PC-3 (cell line): ENCODE data around the gene CCDC34. TPM values are rescaled to one million over a fixed set of nuclear protein-coding genes. Genes with fewer than 3 reads are reported as not detected.
"Not testable (repeated sequence)": the region's sequence is repeated elsewhere in the genome, so short reads cannot be mapped to it uniquely, and the experiment has no call there.

Source experiments
- ATAC-seq: fragments of 200-7000 bp; cut with Tn5 transposase; 2 replicates; pipeline ENCODE4 v1.9.1; 2020; ENCODE audit warnings: mild to moderate bottlenecking, moderate library complexity
- BruUV-seq: library from RNA; stranded (reverse); fragments of 400-500 nt; replicated peaks from 2 replicates; lab custom pipeline; 2021; lab: Mats Ljungman, UMichigan
- CTCF ChIA-PET: fragments of 300-600 bp; sonication (Branson Sonifier 250); formaldehyde crosslinking; loops from one replicate; lab custom pipeline; 2022; ENCODE audit warnings: antibody characterized with exemption; lab: Charles Lee
- POLR2A ChIA-PET: fragments of 300-600 bp; sonication (Branson Sonifier 250); formaldehyde crosslinking; loops from one replicate; lab custom pipeline; 2022; ENCODE audit warnings: antibody characterized with exemption; ENCODE audit not compliant: unreplicated experiment; lab: Charles Lee
- DNase-seq: peaks from one replicate; pipeline ENCODE4 v3.0.0-alpha.2; 2015
- H2AFZ ChIP-seq: fragments of 300-600 bp; sonication (generic); 2 replicates; pipeline ENCODE4 v1.6.0; 2016; ENCODE audit warnings: antibody characterized with exemption, low read length
- H3F3A ChIP-seq: fragments of 300-600 bp; sonication (generic); one replicate; pipeline ENCODE4 v1.6.0; 2017; ENCODE audit warnings: antibody characterized with exemption, low read length, control low read depth, mild to moderate bottlenecking; ENCODE audit not compliant: unreplicated experiment
- H3K27ac ChIP-seq: fragments of 300-600 bp; sonication (generic); 2 replicates; pipeline ENCODE4 v1.5.1; 2016; ENCODE audit warnings: mild to moderate bottlenecking, low read length
- H3K27me3 ChIP-seq: fragments of 300-600 bp; sonication (generic); 2 replicates; pipeline ENCODE4 v1.6.1; 2016; ENCODE audit warnings: low read length, mixed read lengths
- H3K36me3 ChIP-seq: fragments of 300-600 bp; sonication (generic); 2 replicates; pipeline ENCODE4 v1.6.1; 2016; ENCODE audit warnings: low read depth, mixed run types, low read length, mixed read lengths
- H3K4me1 ChIP-seq: fragments of 300-600 bp; sonication (generic); 2 replicates; pipeline ENCODE4 v1.5.1; 2016; ENCODE audit warnings: low read length; ENCODE audit not compliant: insufficient read depth
- H3K4me2 ChIP-seq: fragments of 300-600 bp; sonication (generic); 2 replicates; pipeline ENCODE4 v1.6.0; 2016; ENCODE audit warnings: low read length
- H3K4me3 ChIP-seq: fragments of 300-600 bp; sonication (generic); 2 replicates; pipeline ENCODE4 v1.5.1; 2016; ENCODE audit warnings: mild to moderate bottlenecking, low read length, mixed read lengths
- H3K79me2 ChIP-seq: fragments of 300-600 bp; sonication (generic); 2 replicates; pipeline ENCODE4 v1.6.1; 2017; ENCODE audit warnings: low read length, mixed read lengths
- H3K9ac ChIP-seq: fragments of 300-600 bp; sonication (generic); 2 replicates; pipeline ENCODE4 v1.6.0; 2016; ENCODE audit warnings: mild to moderate bottlenecking, low read length
- H3K9me2 ChIP-seq: fragments of 300-600 bp; sonication (generic); replicated peaks from 2 replicates; pipeline ENCODE4 v1.6.1; 2016; ENCODE audit warnings: mixed run types, low read length, mixed read lengths
- H3K9me3 ChIP-seq: fragments of 300-600 bp; sonication (generic); 2 replicates; pipeline ENCODE4 v1.6.1; 2016; ENCODE audit warnings: low read length, mixed read lengths
- H4K20me1 ChIP-seq: fragments of 300-600 bp; sonication (generic); 2 replicates; pipeline ENCODE4 v1.6.1; 2016; ENCODE audit warnings: low read length, mixed read lengths
- EZH2 ChIP-seq: fragments of 300-600 bp; sonication (generic); IDR thresholded peaks from one replicate; pipeline ENCODE4 v1.6.1; 2017; ENCODE audit warnings: antibody characterized with exemption, mild to moderate bottlenecking, low read length; ENCODE audit not compliant: unreplicated experiment
- EZH2phosphoT487 ChIP-seq: fragments of 300-600 bp; sonication (generic); IDR thresholded peaks from 2 replicates; pipeline ENCODE4 v1.6.1; 2018; ENCODE audit warnings: mild to moderate bottlenecking, antibody characterized with exemption, low read length, borderline replicate concordance
- intact Hi-C: fragments of 100-400 bp; cut with micrococcal nuclease; formaldehyde crosslinking; loops from 2 replicates; pipeline ENCODE4 v1.9.0; 2023
- total RNA-seq: library from RNA; depleted of rRNA; stranded (reverse); fragments of >200 nt; gene quantifications from 2 replicates; pipeline ENCODE4 v1.2.3, GENCODE V29; 2014
- TF ChIP-seq, protein P1 (sequence below): fragments of 300-600 bp; sonication (generic); conservative IDR thresholded peaks from 2 replicates; pipeline ENCODE4 v1.5.1; 2017; ENCODE audit warnings: antibody characterized with exemption, low read depth, mild to moderate bottlenecking, low read length

Gene CCDC34
- total RNA-seq, 1 experiment from 2014 or later: 11.0 TPM

DNA sequence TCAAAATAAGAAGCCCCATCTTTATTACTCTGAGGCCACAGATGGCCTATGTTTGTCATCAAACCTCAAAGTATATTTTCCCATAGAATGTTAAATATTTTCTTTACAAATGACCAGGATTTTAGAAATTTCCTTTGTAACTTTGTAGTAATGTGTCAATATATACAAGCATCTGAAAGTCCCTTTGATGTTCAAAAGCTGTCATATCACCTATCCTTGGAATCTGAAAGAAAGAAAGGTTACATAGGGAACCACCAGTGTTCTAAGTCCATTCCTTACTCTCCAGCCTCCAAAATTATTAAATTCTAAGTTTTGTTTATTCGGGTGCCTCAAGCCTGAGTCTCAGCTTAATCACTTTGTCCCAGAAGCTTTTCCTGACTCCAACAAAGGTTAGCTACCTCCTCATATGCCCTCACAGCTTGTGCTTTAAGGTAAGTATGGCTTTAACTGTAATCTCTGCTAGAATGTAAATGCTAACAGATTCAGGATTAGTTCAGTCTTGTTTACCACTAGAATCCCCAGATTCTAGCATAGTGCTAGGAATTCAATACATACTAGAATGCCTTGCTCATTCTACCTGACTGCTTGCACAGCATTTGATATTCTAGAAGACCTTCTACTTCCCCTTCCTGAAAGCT, 32.3 kb downstream of the CCDC34 start:
- Histone ChIP-seq H3K4me2 (no peak overlapping the region), H3K27ac (no peak overlapping the region), H3K9me2 (no peaks in the 10 kb centered on the region), H3F3A (no peaks in the 10 kb centered on the region), H3K4me3 (no peak overlapping the region), H3K4me1 (no peaks in the 10 kb centered on the region), H3K9me3 (no peaks in the 10 kb centered on the region), H2AFZ (no peak overlapping the region), H3K36me3 (no peaks in the 10 kb centered on the region), H3K27me3 (no peaks in the 10 kb centered on the region), H4K20me1 (no peaks in the 10 kb centered on the region), H3K9ac (no peak overlapping the region), H3K79me2 (no peaks in the 10 kb centered on the region)
- TF ChIP-seq EZH2phosphoT487 (no peak), EZH2 (no peak)
- TF ChIP-seq, protein P1, sequence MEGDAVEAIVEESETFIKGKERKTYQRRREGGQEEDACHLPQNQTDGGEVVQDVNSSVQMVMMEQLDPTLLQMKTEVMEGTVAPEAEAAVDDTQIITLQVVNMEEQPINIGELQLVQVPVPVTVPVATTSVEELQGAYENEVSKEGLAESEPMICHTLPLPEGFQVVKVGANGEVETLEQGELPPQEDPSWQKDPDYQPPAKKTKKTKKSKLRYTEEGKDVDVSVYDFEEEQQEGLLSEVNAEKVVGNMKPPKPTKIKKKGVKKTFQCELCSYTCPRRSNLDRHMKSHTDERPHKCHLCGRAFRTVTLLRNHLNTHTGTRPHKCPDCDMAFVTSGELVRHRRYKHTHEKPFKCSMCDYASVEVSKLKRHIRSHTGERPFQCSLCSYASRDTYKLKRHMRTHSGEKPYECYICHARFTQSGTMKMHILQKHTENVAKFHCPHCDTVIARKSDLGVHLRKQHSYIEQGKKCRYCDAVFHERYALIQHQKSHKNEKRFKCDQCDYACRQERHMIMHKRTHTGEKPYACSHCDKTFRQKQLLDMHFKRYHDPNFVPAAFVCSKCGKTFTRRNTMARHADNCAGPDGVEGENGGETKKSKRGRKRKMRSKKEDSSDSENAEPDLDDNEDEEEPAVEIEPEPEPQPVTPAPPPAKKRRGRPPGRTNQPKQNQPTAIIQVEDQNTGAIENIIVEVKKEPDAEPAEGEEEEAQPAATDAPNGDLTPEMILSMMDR: no peak
- CTCF ChIA-PET: no interaction called here
- DNase-seq (no peak), ATAC-seq (no peak)
- intact Hi-C loops: no loop called here
- BruUV-seq: no TSS peak
- POLR2A ChIA-PET: no interaction called here

DNA sequence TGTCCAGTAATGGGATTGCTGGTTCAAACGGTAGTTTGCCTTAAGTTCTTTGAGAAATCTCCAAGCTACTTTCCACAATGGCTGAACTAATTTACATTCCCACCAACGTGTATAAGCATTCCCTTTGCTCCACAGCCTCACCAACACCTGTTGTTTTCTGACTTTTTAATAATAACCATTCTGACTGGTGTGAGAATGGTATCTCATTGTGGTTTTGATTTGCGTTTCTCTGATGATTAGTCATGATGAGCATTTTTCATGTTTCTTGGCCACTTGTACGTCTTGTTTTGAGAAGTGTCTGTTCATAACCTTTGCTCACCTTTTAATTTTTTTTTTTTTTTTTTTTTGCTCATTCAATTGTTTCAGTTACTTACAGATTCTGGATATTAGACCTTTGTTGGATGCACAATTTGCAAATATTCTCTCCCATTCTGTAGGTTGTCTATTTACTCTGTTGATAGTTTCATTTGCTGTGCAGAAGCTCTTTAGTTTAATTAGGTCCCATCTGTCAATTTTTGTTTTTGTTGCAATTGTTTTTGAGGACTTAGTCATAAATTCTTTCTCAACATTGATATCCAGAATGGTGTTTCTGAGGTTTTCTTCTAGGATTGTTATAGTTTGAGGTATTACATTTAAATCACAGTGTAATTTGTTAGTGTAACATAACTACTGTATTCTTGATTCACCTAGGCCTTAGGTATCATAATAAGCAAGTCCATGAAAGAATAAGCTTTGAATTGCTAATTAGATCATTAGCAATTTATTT, 33.0 kb downstream of the CCDC34 start:
- Histone ChIP-seq H3K79me2 (no peaks in the 10 kb centered on the region), H3K9ac (no peak overlapping the region), H4K20me1 (no peaks in the 10 kb centered on the region), H3K27me3 (no peaks in the 10 kb centered on the region), H3K9me3 (no peaks in the 10 kb centered on the region), H3F3A (no peaks in the 10 kb centered on the region), H3K9me2 (no peaks in the 10 kb centered on the region), H3K27ac (no peak overlapping the region), H2AFZ (no peak overlapping the region), H3K4me3 (no peak overlapping the region), H3K4me1 (no peaks in the 10 kb centered on the region), H3K4me2 (no peak overlapping the region), H3K36me3 (no peaks in the 10 kb centered on the region)
- ChIA-PET POLR2A (no interaction called here), CTCF (no interaction called here)
- no peak for DNase-seq
- intact Hi-C loops: no loop called here
- no peak for ATAC-seq
- TF ChIP-seq, protein P1: no peak
- TF ChIP-seq EZH2phosphoT487 (no peak), EZH2 (no peak)
- BruUV-seq: no TSS peak

DNA sequence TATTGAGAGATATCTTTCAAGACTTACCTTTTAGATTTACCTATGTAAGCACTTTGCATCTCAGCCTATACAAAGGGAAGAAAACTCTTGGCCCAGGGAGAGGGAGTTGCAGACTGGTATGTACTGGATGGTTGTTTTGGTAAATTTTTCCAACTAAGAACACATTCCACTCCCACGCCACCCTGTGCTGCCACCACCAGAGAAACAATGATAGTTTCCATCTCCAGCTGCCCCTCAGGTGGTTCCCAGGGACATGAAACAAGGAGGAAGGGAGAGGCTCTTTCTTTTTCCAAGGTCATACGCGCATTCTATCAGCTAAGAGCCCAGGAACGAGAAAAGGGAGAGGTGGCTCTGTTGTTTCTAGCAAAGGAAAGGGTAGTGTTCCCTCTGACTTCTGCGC, 34.4 kb downstream of the CCDC34 start:
- H2AFZ ChIP-seq: no peak overlapping the region
- no TSS peak for BruUV-seq
- no peak overlapping the region for H3K4me2 ChIP-seq
- no peaks in the 10 kb centered on the region for H3K9me3 ChIP-seq
- no peaks in the 10 kb centered on the region for H3K36me3 ChIP-seq
- H3F3A ChIP-seq: no peaks in the 10 kb centered on the region
- CTCF ChIA-PET: no interaction called here
- no peak for ATAC-seq
- no peak for DNase-seq
- no peaks in the 10 kb centered on the region for H3K27me3 ChIP-seq
- TF ChIP-seq EZH2phosphoT487: no peak
- no peak for TF ChIP-seq EZH2
- TF ChIP-seq, protein P1: no peak
- H3K4me1 ChIP-seq: no peaks in the 10 kb centered on the region
- POLR2A ChIA-PET: no interaction called here
- intact Hi-C loops: no loop called here
- no peak overlapping the region for H3K9ac ChIP-seq
- no peaks in the 10 kb centered on the region for H3K9me2 ChIP-seq
- no peaks in the 10 kb centered on the region for H4K20me1 ChIP-seq
- no peak overlapping the region for H3K27ac ChIP-seq
- no peaks in the 10 kb centered on the region for H3K79me2 ChIP-seq
- no peak overlapping the region for H3K4me3 ChIP-seq

DNA sequence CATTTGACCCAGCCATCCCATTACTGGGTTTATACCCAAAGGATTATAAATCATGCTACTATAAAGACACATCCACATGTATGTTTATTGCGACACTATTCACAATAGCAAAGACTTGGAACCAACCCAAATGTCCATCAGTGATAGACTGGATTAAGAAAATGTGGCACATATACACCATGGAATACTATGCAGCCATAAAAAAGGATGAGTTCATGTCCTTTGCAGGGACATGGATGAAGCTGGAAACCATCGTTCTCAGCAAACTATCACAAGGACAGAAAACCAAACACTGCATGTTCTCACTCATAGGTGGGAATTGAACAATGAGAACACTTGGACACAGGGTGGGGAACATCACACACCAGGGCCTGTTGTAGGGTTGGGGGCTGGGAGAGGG, 36.0 kb downstream of the CCDC34 start:
- H3K4me1 ChIP-seq, H4K20me1 ChIP-seq, H3K9me3 ChIP-seq, H3K79me2 ChIP-seq, H3K36me3 ChIP-seq, POLR2A ChIA-PET, H3K27me3 ChIP-seq, H3K27ac ChIP-seq, BruUV-seq, CTCF ChIA-PET, ATAC-seq, H3K4me3 ChIP-seq, H3F3A ChIP-seq, H2AFZ ChIP-seq, DNase-seq, intact Hi-C loops, H3K9me2 ChIP-seq, H3K4me2 ChIP-seq, H3K9ac ChIP-seq: not testable (repeated sequence)
